WTC11 (cell line): ENCODE data around the gene THSD7B. TPM values are rescaled to one million over a fixed set of nuclear protein-coding genes. Genes with fewer than 3 reads are reported as not detected.

Experiments used
- ATAC-seq: fragments of 200-7000 bp; cut with Tn5 transposase; 2 replicates; pipeline ENCODE4 v1.10.0; 2021; ENCODE audit warnings: mild to moderate bottlenecking, moderate library complexity
- CTCF ChIA-PET: fragments of 300-600 bp; sonication (Branson Sonifier 250); formaldehyde crosslinking; loops from one replicate; lab custom pipeline; 2021; ENCODE audit warnings: antibody characterized with exemption; lab: Charles Lee
- POLR2A ChIA-PET: fragments of 350-600 bp; sonication (Branson Sonifier 250); formaldehyde crosslinking; loops from one replicate; lab custom pipeline; 2021; ENCODE audit warnings: antibody characterized with exemption; lab: Charles Lee
- DNase-seq: peaks from one replicate; pipeline ENCODE4 v3.0.0; 2021; ENCODE audit warnings: low spot score
- H3K27ac Mint-ChIP-seq: 2 replicates; pipeline ENCODE4 v1.8.0; 2021; ENCODE audit warnings: mixed read lengths
- H3K27me3 Mint-ChIP-seq: 2 replicates; pipeline ENCODE4 v1.8.0; 2021; ENCODE audit warnings: low read depth, mild to moderate bottlenecking, moderate library complexity, mixed read lengths
- H3K36me3 Mint-ChIP-seq: 2 replicates; pipeline ENCODE4 v1.8.0; 2021; ENCODE audit warnings: mixed read lengths
- H3K4me1 Mint-ChIP-seq: 2 replicates; pipeline ENCODE4 v1.8.0; 2022; ENCODE audit warnings: mixed read lengths
- H3K4me3 Mint-ChIP-seq: 2 replicates; pipeline ENCODE4 v1.8.0; 2021; ENCODE audit warnings: mild to moderate bottlenecking, moderate library complexity, mixed read lengths
- H3K9me3 Mint-ChIP-seq: 2 replicates; pipeline ENCODE4 v1.8.0; 2021; ENCODE audit warnings: mixed read lengths
- ATF3 ChIP-seq: sonication (generic); formaldehyde crosslinking; conservative IDR thresholded peaks from 2 replicates; pipeline ENCODE4 v1.8.1; 2022; ENCODE audit warnings: mild to moderate bottlenecking, missing genetic modification reagents
- CBFB ChIP-seq: sonication (generic); formaldehyde crosslinking; IDR thresholded peaks from 2 replicates; pipeline ENCODE4 v1.8.1; 2022; ENCODE audit warnings: mild to moderate bottlenecking, low read depth, missing genetic modification reagents
- CTCF ChIP-seq: fragments of 200-600 bp; IDR thresholded peaks from 2 replicates; pipeline ENCODE4 v1.8.0; 2022; ENCODE audit warnings: antibody characterized with exemption
- ETV6 ChIP-seq: sonication (generic); formaldehyde crosslinking; IDR thresholded peaks from 2 replicates; pipeline ENCODE4 v1.8.1; 2022; ENCODE audit warnings: mild to moderate bottlenecking, missing genetic modification reagents
- GABPB1 ChIP-seq: sonication (generic); formaldehyde crosslinking; IDR thresholded peaks from 2 replicates; pipeline ENCODE4 v1.8.1; 2023; ENCODE audit warnings: mild to moderate bottlenecking, missing genetic modification reagents
- GRHL2 ChIP-seq: fragments of 250-450 bp; sonication (Bioruptor Pico); IDR thresholded peaks from 2 replicates; pipeline ENCODE4 v1.8.0; 2022; ENCODE audit warnings: mild to moderate bottlenecking, moderate library complexity; ENCODE audit not compliant: insufficient replicate concordance, severe bottlenecking
- IRF2 ChIP-seq: sonication (generic); formaldehyde crosslinking; IDR thresholded peaks from 2 replicates; pipeline ENCODE4 v1.8.0; 2022; ENCODE audit warnings: low read depth, missing genetic modification reagents, borderline replicate concordance
- KAT7 ChIP-seq: sonication (generic); formaldehyde crosslinking; IDR thresholded peaks from 2 replicates; pipeline ENCODE4 v1.8.1; 2023; ENCODE audit warnings: missing genetic modification reagents, mild to moderate bottlenecking, borderline replicate concordance
- NFYB ChIP-seq: sonication (generic); formaldehyde crosslinking; conservative IDR thresholded peaks from 2 replicates; pipeline ENCODE4 v1.8.0; 2022; ENCODE audit warnings: low read depth, missing genetic modification reagents
- SP1 ChIP-seq: sonication (generic); formaldehyde crosslinking; conservative IDR thresholded peaks from 2 replicates; pipeline ENCODE4 v1.8.1; 2022; ENCODE audit warnings: missing genetic modification reagents
- ZNF281 ChIP-seq: sonication (generic); formaldehyde crosslinking; IDR thresholded peaks from 2 replicates; pipeline ENCODE4 v1.8.0; 2023; ENCODE audit warnings: mild to moderate bottlenecking, missing genetic modification reagents
- total RNA-seq: library from RNA; stranded (reverse); gene quantifications from 3 replicates; pipeline ENCODE4 v1.2.3, GENCODE V29; 2021
- TF ChIP-seq, protein P1 (sequence below): fragments of 250-450 bp; sonication (Bioruptor Pico); IDR thresholded peaks from 2 replicates; pipeline ENCODE4 v1.9.0; 2021; ENCODE audit warnings: mild to moderate bottlenecking, borderline replicate concordance
- TF ChIP-seq, protein P2 (sequence below): sonication (generic); formaldehyde crosslinking; IDR thresholded peaks from 2 replicates; pipeline ENCODE4 v1.8.1; 2022; ENCODE audit warnings: mild to moderate bottlenecking, missing genetic modification reagents, moderate library complexity, borderline replicate concordance
- TF ChIP-seq, protein P3 (sequence below): fragments of 250-450 bp; sonication (Bioruptor Pico); IDR thresholded peaks from 2 replicates; pipeline ENCODE4 v1.8.0; 2021; ENCODE audit warnings: mild to moderate bottlenecking

The THSD7B gene
- total RNA-seq, 1 experiment from 2014 or later: 2.9 TPM

GRCh38 chr2:137357634-137358033, 592.3 kb downstream of the THSD7B start (continued):
- TF ChIP-seq KAT7: no peak
- TF ChIP-seq, protein P1, sequence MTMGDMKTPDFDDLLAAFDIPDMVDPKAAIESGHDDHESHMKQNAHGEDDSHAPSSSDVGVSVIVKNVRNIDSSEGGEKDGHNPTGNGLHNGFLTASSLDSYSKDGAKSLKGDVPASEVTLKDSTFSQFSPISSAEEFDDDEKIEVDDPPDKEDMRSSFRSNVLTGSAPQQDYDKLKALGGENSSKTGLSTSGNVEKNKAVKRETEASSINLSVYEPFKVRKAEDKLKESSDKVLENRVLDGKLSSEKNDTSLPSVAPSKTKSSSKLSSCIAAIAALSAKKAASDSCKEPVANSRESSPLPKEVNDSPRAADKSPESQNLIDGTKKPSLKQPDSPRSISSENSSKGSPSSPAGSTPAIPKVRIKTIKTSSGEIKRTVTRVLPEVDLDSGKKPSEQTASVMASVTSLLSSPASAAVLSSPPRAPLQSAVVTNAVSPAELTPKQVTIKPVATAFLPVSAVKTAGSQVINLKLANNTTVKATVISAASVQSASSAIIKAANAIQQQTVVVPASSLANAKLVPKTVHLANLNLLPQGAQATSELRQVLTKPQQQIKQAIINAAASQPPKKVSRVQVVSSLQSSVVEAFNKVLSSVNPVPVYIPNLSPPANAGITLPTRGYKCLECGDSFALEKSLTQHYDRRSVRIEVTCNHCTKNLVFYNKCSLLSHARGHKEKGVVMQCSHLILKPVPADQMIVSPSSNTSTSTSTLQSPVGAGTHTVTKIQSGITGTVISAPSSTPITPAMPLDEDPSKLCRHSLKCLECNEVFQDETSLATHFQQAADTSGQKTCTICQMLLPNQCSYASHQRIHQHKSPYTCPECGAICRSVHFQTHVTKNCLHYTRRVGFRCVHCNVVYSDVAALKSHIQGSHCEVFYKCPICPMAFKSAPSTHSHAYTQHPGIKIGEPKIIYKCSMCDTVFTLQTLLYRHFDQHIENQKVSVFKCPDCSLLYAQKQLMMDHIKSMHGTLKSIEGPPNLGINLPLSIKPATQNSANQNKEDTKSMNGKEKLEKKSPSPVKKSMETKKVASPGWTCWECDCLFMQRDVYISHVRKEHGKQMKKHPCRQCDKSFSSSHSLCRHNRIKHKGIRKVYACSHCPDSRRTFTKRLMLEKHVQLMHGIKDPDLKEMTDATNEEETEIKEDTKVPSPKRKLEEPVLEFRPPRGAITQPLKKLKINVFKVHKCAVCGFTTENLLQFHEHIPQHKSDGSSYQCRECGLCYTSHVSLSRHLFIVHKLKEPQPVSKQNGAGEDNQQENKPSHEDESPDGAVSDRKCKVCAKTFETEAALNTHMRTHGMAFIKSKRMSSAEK (CRISPR knock-in tag): no peak
- TF ChIP-seq, protein P2, sequence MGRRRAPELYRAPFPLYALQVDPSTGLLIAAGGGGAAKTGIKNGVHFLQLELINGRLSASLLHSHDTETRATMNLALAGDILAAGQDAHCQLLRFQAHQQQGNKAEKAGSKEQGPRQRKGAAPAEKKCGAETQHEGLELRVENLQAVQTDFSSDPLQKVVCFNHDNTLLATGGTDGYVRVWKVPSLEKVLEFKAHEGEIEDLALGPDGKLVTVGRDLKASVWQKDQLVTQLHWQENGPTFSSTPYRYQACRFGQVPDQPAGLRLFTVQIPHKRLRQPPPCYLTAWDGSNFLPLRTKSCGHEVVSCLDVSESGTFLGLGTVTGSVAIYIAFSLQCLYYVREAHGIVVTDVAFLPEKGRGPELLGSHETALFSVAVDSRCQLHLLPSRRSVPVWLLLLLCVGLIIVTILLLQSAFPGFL (CRISPR knock-in tag): no peak
- TF ChIP-seq, all 79 proteins: peak for 0

DNA sequence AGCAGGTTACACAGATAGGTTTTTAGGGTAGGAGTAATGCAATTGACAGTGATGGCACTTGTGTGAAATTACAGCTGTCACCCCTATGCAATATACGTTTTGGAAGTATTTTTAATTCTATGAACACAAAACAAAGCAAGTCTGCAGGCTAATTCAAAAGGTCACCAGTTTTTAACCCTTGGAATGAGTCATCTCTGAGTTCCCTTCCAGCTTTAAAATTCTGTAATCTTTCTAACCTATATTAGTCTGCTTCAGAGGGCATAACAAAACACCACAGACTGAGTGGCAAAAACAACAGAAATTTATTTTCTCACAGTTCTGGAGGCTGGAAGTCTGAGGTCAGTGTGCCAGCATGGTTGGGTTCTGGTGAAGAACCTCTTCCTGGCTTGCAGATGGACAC, 602.0 kb downstream of the THSD7B start:
- ATAC-seq: no peak
- peaks cover 35% of the 10 kb centered on the region for H3K9me3 Mint-ChIP-seq
- no peak overlapping the region for H3K4me3 Mint-ChIP-seq
- H3K27ac Mint-ChIP-seq: no peak overlapping the region
- TF ChIP-seq CBFB (CRISPR knock-in tag) (no peak), NFYB (CRISPR knock-in tag) (no peak), ZNF281 (no peak), GABPB1 (CRISPR knock-in tag) (no peak), ETV6 (CRISPR knock-in tag) (no peak), CTCF (no peak), IRF2 (no peak), SP1 (CRISPR knock-in tag) (no peak)
- TF ChIP-seq, protein P2 (CRISPR knock-in tag): no peak
- DNase-seq: no peak
- CTCF ChIA-PET: no interaction called here
- peaks cover 25% of the 10 kb centered on the region for H3K36me3 Mint-ChIP-seq
- H3K4me1 Mint-ChIP-seq: no peaks in the 10 kb centered on the region
- POLR2A ChIA-PET: no interaction called here
- no peaks in the 10 kb centered on the region; the same call in 1 of the 2 replicates for H3K27me3 Mint-ChIP-seq

DNA sequence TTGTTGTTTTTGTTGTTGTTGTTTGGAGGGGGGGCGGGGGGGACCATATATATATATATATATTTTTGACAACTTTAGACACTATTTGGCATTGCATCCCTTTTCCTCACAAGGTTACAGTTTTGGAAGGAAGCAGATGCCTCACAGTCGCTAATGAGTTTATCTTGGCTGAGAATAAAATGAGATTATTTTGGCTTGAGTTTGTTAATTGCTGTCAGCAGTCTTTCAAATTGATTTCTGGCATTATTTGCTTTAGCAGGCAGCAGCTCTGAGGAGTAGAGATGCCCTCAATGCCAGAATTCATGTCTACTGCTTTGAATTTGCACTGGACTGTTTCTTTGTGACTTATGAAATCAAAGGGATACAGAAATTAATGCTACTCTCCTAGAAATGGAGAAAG, 603.8 kb downstream of the THSD7B start:
- no peak overlapping the region for H3K27ac Mint-ChIP-seq
- peaks cover 7% of the 10 kb centered on the region; the same call in 1 of the 2 replicates for H3K36me3 Mint-ChIP-seq
- no peaks in the 10 kb centered on the region for H3K27me3 Mint-ChIP-seq
- no peaks in the 10 kb centered on the region for H3K4me1 Mint-ChIP-seq
- ChIA-PET CTCF (no interaction called here), POLR2A (no interaction called here)
- TF ChIP-seq ATF3 (CRISPR knock-in tag): no peak
- no peak for TF ChIP-seq GRHL2 (CRISPR knock-in tag)
- TF ChIP-seq KAT7: no peak
- TF ChIP-seq, protein P3, sequence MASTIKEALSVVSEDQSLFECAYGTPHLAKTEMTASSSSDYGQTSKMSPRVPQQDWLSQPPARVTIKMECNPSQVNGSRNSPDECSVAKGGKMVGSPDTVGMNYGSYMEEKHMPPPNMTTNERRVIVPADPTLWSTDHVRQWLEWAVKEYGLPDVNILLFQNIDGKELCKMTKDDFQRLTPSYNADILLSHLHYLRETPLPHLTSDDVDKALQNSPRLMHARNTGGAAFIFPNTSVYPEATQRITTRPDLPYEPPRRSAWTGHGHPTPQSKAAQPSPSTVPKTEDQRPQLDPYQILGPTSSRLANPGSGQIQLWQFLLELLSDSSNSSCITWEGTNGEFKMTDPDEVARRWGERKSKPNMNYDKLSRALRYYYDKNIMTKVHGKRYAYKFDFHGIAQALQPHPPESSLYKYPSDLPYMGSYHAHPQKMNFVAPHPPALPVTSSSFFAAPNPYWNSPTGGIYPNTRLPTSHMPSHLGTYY (CRISPR knock-in tag): no peak
- TF ChIP-seq NFYB (CRISPR knock-in tag): no peak
- TF ChIP-seq, all 79 proteins: peak for 0
- Mint-ChIP-seq H3K4me3 (no peak overlapping the region), H3K9me3 (peaks cover 18% of the 10 kb centered on the region)
- ATAC-seq: no peak
- no peak for DNase-seq
